ENCODE data around the gene PNPLA7.
"Not testable (repeated sequence)": the region's sequence is repeated elsewhere in the genome, so short reads cannot be mapped to it uniquely, and the experiment has no call there.

GRCh38 chr9:137532891-137533468 is 17.2 kb downstream of the PNPLA7 start:
- TF ChIP-seq CTCF, POLR2AphosphoS5, POLR2A (IDR thresholded peaks at IDR 0.05): not testable (repeated sequence)

Measured in stomach (tissue), 4 donors.